Left lobe of liver (tissue), 2 donors: ENCODE measurements around the gene SERPINA9. TPM values are rescaled to one million over a fixed set of nuclear protein-coding genes. Genes with fewer than 3 reads are reported as not detected.
"Not testable (repeated sequence)": the region's sequence is repeated elsewhere in the genome, so short reads cannot be mapped to it uniquely, and the experiment has no call there.

ENCODE experiments used
- ATAC-seq: fragments of 200-7000 bp; cut with Tn5 transposase; one replicate; pipeline ENCODE4 v1.9.1; 2020; ENCODE audit warnings: mild to moderate bottlenecking, moderate library complexity
- DNase-seq: peaks from one replicate; pipeline ENCODE4 v3.0.0-alpha.2; 2020; ENCODE audit warnings: low spot score
- total RNA-seq: library from RNA; stranded (reverse); gene quantifications from one replicate; pipeline ENCODE4 v1.2.1, GENCODE V29; 2021
- donor health status: DM: no; HTN: no; CAD: no; lungs with moderate emphysema.
- donor health status: DM: no; HTN: yes; CAD: no.

Gene SERPINA9
- total RNA-seq, 1 donor from 2014 or later: not detected

- ATAC-seq: no peak
Measured at GRCh38 chr14:94486883-94487282, 10.9 kb upstream of the SERPINA9 start.

GRCh38 chr14:94485944-94486841 lies 10.2 kb upstream of the SERPINA9 start:
- DNase-seq (peak; percentile 73), ATAC-seq (peak; percentile 93)

More at GRCh38 chr14:94486883-94487282, 10.9 kb upstream of the SERPINA9 start:
- DNase-seq: no peak

- DNase-seq (no peak), ATAC-seq (no peak)
Measured at GRCh38 chr14:94484481-94484880, 8.5 kb upstream of the SERPINA9 start.

GRCh38 chr14:94483729-94484275 lies 7.8 kb upstream of the SERPINA9 start:
- no peak for DNase-seq
- no peak for ATAC-seq

GRCh38 chr14:94483071-94483451 lies 7.1 kb upstream of the SERPINA9 start:
- no peak for ATAC-seq
- no peak for DNase-seq

GRCh38 chr14:94482132-94483070 lies 6.4 kb upstream of the SERPINA9 start:
- DNase-seq, ATAC-seq: not testable (repeated sequence)

- ATAC-seq: peak; percentile 56
- peak; percentile 71 for DNase-seq
Measured at GRCh38 chr14:94481468-94482131, 5.6 kb upstream of the SERPINA9 start.

- ATAC-seq: peak; percentile 40
- DNase-seq: no peak
Measured at GRCh38 chr14:94480809-94481208, 4.8 kb upstream of the SERPINA9 start.

- ATAC-seq (no peak), DNase-seq (no peak)
Measured at GRCh38 chr14:94478420-94478819, 2.4 kb upstream of the SERPINA9 start.

GRCh38 chr14:94474581-94475031 lies 1.4 kb downstream of the SERPINA9 start:
- no peak for DNase-seq
- ATAC-seq: no peak

GRCh38 chr14:94473666-94474410 lies 2.2 kb downstream of the SERPINA9 start:
- DNase-seq: no peak
- ATAC-seq: peak; percentile 71

- DNase-seq: no peak
Measured at GRCh38 chr14:94472842-94473241, 3.2 kb downstream of the SERPINA9 start.

GRCh38 chr14:94471045-94471444 lies 5.0 kb downstream of the SERPINA9 start:
- ATAC-seq (peak; percentile 55), DNase-seq (peak; percentile 14)

More at GRCh38 chr14:94472842-94473241, 3.2 kb downstream of the SERPINA9 start:
- ATAC-seq: no peak

- no peak for DNase-seq
Measured at GRCh38 chr14:94470311-94470710, 5.7 kb downstream of the SERPINA9 start.

GRCh38 chr14:94469261-94469660 lies 6.7 kb downstream of the SERPINA9 start:
- ATAC-seq (no peak), DNase-seq (no peak)

More at GRCh38 chr14:94470311-94470710, 5.7 kb downstream of the SERPINA9 start:
- ATAC-seq: no peak

- ATAC-seq (no peak), DNase-seq (no peak)
Measured at GRCh38 chr14:94467728-94468520, 8.1 kb downstream of the SERPINA9 start.

- DNase-seq: no peak
- ATAC-seq: no peak
Measured at GRCh38 chr14:94466706-94467370, 9.2 kb downstream of the SERPINA9 start.

GRCh38 chr14:94465042-94465441 lies 11.0 kb downstream of the SERPINA9 start:
- DNase-seq: no peak

More at GRCh38 chr14:94465042-94465441, 11.0 kb downstream of the SERPINA9 start:
- ATAC-seq: no peak
